PC-9 (cell line): Measurements from ENCODE around the gene HOOK1.

Experiments used
- EZH2 ChIP-seq: fragments of 200-600 bp; sonication (generic); IDR thresholded peaks from 2 replicates; pipeline ENCODE4 v1.8.0; 2017; ENCODE audit warnings: antibody characterized with exemption, low read depth
- TF ChIP-seq, protein P1 (sequence below): fragments of 200-600 bp; sonication (generic); conservative IDR thresholded peaks from 2 replicates; pipeline ENCODE4 v1.6.1; 2017; ENCODE audit warnings: mixed run types, antibody characterized with exemption, mild to moderate bottlenecking, moderate library complexity

DNA sequence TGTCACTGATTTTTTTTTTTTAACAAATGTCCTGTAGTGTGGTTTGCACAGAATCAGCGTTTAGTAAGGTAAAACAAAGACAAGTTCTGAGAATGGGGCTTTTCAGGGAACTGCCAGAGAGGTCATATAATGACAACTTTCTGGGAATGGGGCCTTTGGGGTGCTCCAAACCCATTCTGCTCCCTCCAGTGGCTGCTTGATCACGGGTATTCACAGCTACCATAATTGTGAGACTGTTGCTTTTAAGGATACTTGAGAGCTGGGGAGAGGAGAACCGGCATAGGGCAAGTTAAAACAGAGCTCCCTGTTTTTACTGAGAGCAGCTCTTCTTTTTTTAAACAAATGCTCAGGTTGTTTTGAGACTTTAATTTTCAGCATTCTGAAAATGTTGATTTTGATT is 63.6 kb downstream of the HOOK1 start:
- TF ChIP-seq, protein P1, sequence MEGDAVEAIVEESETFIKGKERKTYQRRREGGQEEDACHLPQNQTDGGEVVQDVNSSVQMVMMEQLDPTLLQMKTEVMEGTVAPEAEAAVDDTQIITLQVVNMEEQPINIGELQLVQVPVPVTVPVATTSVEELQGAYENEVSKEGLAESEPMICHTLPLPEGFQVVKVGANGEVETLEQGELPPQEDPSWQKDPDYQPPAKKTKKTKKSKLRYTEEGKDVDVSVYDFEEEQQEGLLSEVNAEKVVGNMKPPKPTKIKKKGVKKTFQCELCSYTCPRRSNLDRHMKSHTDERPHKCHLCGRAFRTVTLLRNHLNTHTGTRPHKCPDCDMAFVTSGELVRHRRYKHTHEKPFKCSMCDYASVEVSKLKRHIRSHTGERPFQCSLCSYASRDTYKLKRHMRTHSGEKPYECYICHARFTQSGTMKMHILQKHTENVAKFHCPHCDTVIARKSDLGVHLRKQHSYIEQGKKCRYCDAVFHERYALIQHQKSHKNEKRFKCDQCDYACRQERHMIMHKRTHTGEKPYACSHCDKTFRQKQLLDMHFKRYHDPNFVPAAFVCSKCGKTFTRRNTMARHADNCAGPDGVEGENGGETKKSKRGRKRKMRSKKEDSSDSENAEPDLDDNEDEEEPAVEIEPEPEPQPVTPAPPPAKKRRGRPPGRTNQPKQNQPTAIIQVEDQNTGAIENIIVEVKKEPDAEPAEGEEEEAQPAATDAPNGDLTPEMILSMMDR: no peak
- TF ChIP-seq EZH2: no peak
